Measurements from ENCODE around the gene YPEL4. TPM values are rescaled to one million over a fixed set of nuclear protein-coding genes. Genes with fewer than 3 reads are reported as not detected.
"Not testable (repeated sequence)": the region's sequence is repeated elsewhere in the genome, so short reads cannot be mapped to it uniquely, and the experiment has no call there.

The YPEL4 gene
- total RNA-seq, 2 donors from 2014 or later: 0.44 to 0.98 TPM

DNA sequence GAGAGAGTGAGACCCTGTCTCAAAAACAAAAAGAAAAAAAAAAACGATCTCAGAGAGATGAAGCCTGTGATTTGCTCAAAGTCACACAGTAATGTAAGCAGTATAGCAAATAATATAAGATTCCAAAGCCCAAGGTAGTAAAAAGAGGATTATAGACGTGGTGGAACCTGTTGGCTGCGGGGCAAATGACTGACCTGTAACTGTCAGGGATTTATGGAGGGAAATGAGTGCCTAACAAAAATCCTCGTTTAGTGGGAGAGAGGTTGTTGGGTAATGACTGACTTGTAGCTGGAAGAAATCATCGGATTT is 7.1 kb upstream of the YPEL4 start:
- no peak for DNase-seq
- Histone ChIP-seq H3K36me3 (peaks cover 11% of the 10 kb centered on the region), H3K27me3 (no peaks in the 10 kb centered on the region), H3K27ac (peak overlapping the region; percentile 86), H3K4me1 (peaks cover 9% of the 10 kb centered on the region), H3K9ac (ENCODE audit: low read depth in 2 of 2, low read length in 2 of 2) (peak overlapping the region; percentile 61 to 76), H3K9me3 (no peaks in the 10 kb centered on the region), H3K4me3 (peak overlapping the region; percentile 70)
- intact Hi-C loops (cut with DNase I): no loop called here
- TF ChIP-seq, protein P1, sequence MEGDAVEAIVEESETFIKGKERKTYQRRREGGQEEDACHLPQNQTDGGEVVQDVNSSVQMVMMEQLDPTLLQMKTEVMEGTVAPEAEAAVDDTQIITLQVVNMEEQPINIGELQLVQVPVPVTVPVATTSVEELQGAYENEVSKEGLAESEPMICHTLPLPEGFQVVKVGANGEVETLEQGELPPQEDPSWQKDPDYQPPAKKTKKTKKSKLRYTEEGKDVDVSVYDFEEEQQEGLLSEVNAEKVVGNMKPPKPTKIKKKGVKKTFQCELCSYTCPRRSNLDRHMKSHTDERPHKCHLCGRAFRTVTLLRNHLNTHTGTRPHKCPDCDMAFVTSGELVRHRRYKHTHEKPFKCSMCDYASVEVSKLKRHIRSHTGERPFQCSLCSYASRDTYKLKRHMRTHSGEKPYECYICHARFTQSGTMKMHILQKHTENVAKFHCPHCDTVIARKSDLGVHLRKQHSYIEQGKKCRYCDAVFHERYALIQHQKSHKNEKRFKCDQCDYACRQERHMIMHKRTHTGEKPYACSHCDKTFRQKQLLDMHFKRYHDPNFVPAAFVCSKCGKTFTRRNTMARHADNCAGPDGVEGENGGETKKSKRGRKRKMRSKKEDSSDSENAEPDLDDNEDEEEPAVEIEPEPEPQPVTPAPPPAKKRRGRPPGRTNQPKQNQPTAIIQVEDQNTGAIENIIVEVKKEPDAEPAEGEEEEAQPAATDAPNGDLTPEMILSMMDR (IDR thresholded peaks at IDR 0.05): no peak

DNA sequence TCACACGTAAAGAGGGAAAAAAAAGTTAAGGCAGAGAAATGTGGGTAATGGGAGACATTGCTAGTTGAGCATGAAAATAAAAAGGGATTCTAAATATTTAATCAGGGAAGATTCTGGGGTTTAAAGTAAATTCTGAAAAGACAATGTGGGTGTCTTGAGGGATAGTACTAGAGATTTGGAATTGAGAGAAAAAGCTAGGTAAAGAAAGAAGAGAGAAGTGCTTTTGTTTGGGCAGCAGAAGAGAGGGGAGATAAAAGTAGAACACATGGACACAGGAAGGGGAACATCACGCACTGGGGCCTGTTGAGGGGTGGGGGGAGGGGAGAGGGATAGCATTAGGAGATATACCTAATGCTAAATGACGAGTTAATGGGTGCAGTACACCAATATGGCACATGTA is 3.5 kb upstream of the YPEL4 start:
- Histone ChIP-seq H3K27ac (no peak overlapping the region), H3K36me3 (no peaks in the 10 kb centered on the region), H3K9ac (ENCODE audit: low read depth in 2 of 2, low read length in 2 of 2) (no peak overlapping the region), H3K9me3 (no peaks in the 10 kb centered on the region), H3K4me1 (peaks cover 3% of the 10 kb centered on the region), H3K27me3 (peaks cover 14% of the 10 kb centered on the region), H3K4me3 (no peak overlapping the region)
- DNase-seq: no peak
- intact Hi-C loops (cut with DNase I): no loop called here
- TF ChIP-seq, protein P1 (IDR thresholded peaks at IDR 0.05): no peak

DNA sequence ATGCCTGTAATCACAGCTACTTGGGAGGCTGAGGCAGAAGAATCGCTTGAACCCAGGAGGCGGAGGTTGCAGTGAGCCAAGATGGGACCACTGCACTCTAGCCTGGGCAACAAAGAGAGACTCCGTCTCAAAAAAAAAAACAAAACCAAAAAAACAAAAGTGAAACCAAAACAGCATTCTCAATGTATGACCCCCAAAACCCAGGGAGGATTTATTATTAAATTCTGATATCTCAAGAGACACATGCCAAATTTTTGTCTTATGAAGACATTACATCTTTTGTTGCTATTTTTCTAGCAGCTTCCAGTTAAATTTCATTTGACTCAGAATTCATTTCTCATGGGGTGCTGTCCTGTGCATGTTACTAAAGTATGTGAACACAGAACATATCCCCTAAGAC is 3.0 kb upstream of the YPEL4 start:
- H3K27ac ChIP-seq: no peak overlapping the region
- peaks cover 19% of the 10 kb centered on the region for H3K27me3 ChIP-seq
- no peaks in the 10 kb centered on the region for H3K4me1 ChIP-seq
- H3K9me3 ChIP-seq: no peaks in the 10 kb centered on the region
- H3K4me3 ChIP-seq: no peak overlapping the region
- intact Hi-C loops (cut with DNase I): no loop called here
- H3K36me3 ChIP-seq: no peaks in the 10 kb centered on the region
- H3K9ac ChIP-seq (ENCODE audit: low read depth in 2 of 2, low read length in 2 of 2): no peak overlapping the region
- TF ChIP-seq, protein P1 (IDR thresholded peaks at IDR 0.05): no peak
- no peak for DNase-seq

DNA sequence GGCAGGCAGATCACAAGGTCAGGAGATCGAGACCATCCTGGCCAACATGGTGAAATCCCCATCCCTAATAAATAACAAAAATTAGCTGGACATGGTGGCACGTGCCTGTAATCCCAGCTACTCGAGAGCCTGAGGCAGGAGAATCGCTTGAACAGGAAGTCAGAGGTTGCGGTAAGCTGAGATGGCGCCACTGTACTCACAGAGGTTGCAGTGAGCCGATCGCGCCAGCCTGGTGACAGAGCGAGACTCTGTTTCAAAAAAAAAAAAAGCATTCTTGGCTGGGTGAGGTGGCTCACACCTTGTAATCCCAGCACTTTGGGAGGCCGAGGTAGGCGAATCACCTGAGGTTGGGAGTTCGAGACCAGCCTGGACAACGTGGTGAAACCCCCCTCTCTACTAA is 2.5 kb upstream of the YPEL4 start:
- intact Hi-C loops (cut with DNase I); DNase-seq; H3K4me1 ChIP-seq; H3K27ac ChIP-seq; H3K4me3 ChIP-seq; H3K36me3 ChIP-seq; H3K9ac ChIP-seq (ENCODE audit: low read depth in 2 of 2, low read length in 2 of 2); H3K9me3 ChIP-seq: not testable (repeated sequence)
- H3K27me3 ChIP-seq: peaks cover 23% of the 10 kb centered on the region

DNA sequence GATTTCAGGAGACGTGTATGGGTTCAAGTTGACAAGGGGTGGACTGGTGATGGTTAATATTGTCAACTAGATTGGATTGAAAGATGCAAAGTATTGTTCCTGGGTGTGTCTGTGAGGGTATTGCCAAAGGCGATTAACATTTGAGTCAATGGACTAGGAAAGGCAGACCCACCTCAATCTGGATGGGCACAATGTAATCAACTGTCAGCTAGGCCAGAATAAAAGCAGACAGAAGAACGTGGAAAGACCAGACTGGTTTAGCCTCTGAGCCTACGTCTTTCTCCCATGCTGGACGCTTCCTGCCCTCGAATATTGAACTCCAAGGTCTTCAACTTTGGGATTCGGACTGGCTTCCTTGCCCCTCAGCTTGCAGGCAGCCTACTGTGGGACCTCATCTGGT is 1.7 kb upstream of the YPEL4 start:
- TF ChIP-seq, protein P1 (IDR thresholded peaks at IDR 0.05): no peak
- no peaks in the 10 kb centered on the region for H3K9me3 ChIP-seq
- peaks cover 32% of the 10 kb centered on the region for H3K27me3 ChIP-seq
- no peaks in the 10 kb centered on the region for H3K36me3 ChIP-seq
- intact Hi-C loops (cut with DNase I): no loop called here
- H3K27ac ChIP-seq: no peak overlapping the region
- H3K9ac ChIP-seq (ENCODE audit: low read depth in 2 of 2, low read length in 2 of 2): no peak overlapping the region
- no peak for DNase-seq
- H3K4me1 ChIP-seq: no peaks in the 10 kb centered on the region
- H3K4me3 ChIP-seq: no peak overlapping the region

DNA sequence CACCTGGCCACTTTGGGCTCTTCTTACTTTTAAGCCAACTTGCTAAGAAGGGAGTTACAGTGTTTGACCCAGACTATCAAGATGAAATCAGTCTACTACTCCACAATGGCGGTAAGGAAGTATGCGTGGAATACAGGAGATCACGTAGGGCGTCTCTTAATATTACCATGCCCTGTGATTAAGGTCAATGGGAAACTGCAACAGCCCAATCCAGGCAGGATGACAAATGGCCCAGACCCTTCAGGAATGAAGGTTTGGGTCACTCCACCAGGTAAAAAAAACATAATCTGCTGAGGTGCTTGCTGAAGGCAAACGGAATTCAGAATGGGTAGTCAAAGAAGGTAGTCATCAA is 1.0 kb upstream of the YPEL4 start:
- no peaks in the 10 kb centered on the region for H3K9me3 ChIP-seq
- peaks cover 36% of the 10 kb centered on the region for H3K27me3 ChIP-seq
- H3K9ac ChIP-seq (ENCODE audit: low read depth in 2 of 2, low read length in 2 of 2): no peak overlapping the region
- TF ChIP-seq, protein P1 (IDR thresholded peaks at IDR 0.05): no peak
- H3K4me1 ChIP-seq: no peaks in the 10 kb centered on the region
- no peak overlapping the region for H3K27ac ChIP-seq
- H3K4me3 ChIP-seq: no peak overlapping the region
- no peak for DNase-seq
- no peaks in the 10 kb centered on the region for H3K36me3 ChIP-seq
- intact Hi-C loops (cut with DNase I): no loop called here

All from colonic mucosa (tissue), 4 donors.